HG02970 (cell line): ENCODE results near the gene NRP1.

Experiments used
- ATAC-seq: cut with Tn5 transposase; IDR thresholded peaks from one replicate; pipeline ENCODE4 v1.9.1; 2021; ENCODE audit warnings: mild to moderate bottlenecking, moderate library complexity, moderate number of reproducible peaks; ENCODE audit not compliant: unreplicated experiment, low FRiP score

Gene NRP1

DNA sequence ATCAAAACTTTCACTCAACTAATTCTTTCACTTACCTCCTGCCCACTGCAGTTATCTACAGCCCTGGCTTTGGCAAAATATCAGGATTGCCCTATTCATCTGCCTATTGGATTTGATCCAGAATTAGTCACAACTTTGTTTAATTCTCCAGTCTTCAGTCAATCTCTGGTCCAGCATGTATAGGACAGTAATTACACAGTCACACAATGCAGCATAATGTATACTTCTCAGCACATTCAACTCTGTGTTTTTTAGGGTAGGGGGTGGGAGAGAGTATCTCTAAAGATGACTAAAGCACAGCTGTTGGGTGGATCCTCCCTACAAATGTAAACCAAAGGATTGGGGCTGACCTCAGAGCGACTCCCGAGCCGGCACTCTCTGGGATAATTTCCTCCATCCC lies 17.7 kb upstream of the NRP1 start:
- no peak for ATAC-seq

- no peak for ATAC-seq
Observed at GRCh38 chr10:33350041-33350440, 15.6 kb upstream of the NRP1 start.

DNA sequence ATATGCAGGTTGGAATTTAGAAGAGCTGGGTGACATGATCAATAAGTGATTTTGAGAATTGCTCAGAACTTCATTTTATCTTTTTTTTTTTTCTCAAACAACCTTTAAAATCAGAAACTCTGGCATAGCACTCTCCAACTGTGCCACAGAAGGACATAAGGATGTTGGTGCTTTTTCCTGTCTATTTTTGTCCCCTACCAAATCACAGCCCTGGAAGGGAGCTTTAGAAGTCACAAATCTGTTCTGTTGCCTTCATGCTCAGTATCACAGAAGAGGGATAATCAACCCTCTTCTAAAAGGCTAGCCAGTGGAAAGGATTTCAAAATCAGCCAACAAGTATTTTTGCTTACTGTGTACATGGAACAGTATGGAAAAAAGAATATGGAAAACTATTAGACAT lies 14.8 kb upstream of the NRP1 start:
- no peak for ATAC-seq

GRCh38 chr10:33347211-33347610 lies 12.7 kb upstream of the NRP1 start:
- no peak for ATAC-seq

- ATAC-seq = no peak
Observed at GRCh38 chr10:33345236-33345635, 10.8 kb upstream of the NRP1 start.

GRCh38 chr10:33344676-33345075 lies 10.2 kb upstream of the NRP1 start:
- ATAC-seq = no peak

GRCh38 chr10:33341637-33342036 lies 7.2 kb upstream of the NRP1 start:
- ATAC-seq = no peak

- no peak for ATAC-seq
Observed at GRCh38 chr10:33337326-33337957, 3.0 kb upstream of the NRP1 start.

DNA sequence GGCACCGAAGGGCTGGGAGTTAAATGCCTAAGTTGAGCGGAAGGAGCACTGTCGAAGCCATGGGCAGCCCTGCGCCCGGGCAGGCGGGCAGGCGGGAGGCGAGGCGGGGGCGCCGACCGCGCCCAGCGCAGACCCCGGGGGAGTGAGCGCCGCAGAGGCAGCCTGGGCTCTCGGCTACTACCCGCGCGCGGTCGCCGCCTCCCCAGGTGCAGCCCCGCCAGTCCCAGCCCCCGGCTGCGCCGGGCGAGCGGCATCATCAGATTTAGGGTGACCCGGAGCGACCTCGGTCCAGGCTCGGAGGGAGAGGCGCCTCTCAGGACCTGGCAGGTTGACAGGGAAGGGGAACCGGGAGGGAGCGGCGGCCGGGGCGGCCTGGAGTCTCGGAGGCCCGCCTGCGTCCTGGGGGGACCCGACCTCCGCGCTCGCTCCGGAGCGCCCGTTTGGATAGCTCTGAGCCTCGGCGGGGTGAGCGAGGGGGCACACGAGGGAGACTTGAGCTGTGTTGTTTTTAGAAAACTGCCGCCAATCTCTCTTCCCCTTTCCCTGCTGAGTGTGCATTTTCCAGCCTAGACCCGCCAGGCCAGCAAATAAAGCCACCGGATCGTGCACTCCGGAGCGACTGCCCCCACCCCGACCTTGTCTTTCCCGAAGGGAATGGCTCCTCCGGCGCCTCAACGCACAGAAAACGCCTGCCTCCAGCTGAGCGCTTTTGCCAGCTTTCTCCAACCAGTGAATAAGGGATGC lies 2.3 kb upstream of the NRP1 start:
- ATAC-seq = no peak

- ATAC-seq = no peak
Observed at GRCh38 chr10:33335801-33336581, 1.5 kb upstream of the NRP1 start.

GRCh38 chr10:33335551-33335800 lies 1.0 kb upstream of the NRP1 start:
- no peak for ATAC-seq

DNA sequence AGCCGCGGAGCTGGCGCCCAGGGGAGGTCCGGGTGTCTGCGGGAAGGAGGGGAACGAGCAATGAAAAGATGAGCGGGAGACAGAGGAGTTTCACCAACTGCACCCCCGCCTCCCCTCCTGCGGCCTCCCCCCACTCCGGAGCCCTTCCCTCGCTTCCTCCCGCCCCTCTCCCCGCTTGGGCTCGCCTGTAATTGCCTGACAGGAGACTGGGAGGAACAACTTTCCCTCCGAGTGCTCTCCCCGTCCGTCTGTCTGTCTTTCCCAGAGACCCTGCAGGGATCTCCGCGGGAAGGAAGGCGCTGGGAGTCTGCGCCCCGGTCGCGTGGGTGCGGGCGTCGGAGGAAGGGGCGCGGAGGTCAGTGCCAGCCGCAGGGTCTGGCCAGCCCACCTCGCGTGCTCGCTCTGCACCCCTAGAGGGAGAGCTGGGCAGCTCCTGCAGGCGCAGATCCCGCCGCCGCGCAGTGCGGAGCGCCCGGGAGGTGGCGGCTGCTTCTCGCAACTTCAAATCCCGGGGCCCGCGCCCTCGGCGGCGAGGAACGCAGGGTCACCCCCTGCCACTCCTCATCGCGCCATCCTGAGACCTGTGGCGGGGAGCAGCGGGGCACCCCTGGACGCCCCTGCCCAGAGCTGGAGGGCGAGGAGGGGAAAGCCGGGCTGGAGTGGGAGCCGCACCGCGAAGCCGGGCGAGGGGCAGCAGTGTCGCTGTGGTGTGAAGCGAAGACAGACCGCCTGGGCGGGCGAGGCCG lies 511 bp upstream of the NRP1 start:
- no peak for ATAC-seq

GRCh38 chr10:33333260-33334101 lies 986 bp downstream of the NRP1 start:
- no peak for ATAC-seq

DNA sequence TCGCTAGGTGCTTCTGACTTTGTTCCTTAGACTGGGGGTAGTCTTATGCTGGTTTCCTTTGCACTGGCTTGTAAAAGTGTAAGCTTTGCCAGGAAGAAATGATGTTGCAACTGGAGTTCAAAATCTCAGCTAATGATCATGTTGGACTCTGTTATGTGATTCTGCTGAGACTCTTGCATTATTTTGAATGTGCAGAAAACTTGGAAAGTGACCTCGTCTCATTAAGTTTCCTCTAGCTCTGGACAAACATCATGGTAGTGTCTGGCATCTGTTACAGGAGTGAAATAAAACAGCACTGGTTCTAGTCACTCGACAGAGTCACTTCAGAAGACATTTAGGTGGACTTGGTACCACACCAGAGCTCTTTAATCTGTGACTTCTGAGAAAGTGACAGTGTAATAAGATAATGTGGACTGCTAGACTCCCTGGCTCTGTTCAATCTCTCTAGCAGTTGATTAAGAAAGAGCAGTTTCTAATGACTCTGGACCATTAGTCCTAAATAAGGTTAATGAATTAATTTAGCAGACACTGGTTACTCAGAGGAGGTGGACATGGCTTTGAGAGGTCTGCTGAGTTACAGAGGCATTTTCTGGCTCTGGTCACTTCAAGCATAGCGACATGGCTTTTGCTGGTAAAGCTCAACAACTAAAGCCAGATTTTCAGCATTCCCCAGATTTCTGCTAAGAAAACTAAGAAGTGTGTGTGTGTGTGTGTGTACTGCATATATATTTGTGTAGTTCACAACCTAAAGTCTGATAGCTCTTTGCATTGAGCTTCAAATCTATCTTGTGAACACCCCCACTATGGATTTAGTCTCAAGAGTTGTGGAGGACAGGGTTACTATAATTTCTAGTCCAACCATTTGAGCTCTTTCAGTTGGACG lies 2.0 kb downstream of the NRP1 start:
- ATAC-seq = no peak

DNA sequence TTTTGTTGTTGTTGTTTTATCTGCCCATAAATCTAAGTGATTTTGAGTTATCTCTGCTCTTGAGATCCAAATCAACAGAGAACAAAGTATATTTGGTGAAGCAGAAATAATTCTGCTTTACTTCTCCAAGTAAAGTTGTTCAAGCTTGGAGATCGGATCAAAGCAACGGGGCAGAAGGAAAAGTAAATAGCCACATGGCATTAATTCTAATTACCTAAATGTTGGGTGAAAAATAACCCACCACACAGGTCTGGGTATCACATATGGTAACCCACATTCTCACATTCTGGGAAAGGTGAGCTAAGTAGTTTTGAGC lies 3.1 kb downstream of the NRP1 start:
- no peak for ATAC-seq

DNA sequence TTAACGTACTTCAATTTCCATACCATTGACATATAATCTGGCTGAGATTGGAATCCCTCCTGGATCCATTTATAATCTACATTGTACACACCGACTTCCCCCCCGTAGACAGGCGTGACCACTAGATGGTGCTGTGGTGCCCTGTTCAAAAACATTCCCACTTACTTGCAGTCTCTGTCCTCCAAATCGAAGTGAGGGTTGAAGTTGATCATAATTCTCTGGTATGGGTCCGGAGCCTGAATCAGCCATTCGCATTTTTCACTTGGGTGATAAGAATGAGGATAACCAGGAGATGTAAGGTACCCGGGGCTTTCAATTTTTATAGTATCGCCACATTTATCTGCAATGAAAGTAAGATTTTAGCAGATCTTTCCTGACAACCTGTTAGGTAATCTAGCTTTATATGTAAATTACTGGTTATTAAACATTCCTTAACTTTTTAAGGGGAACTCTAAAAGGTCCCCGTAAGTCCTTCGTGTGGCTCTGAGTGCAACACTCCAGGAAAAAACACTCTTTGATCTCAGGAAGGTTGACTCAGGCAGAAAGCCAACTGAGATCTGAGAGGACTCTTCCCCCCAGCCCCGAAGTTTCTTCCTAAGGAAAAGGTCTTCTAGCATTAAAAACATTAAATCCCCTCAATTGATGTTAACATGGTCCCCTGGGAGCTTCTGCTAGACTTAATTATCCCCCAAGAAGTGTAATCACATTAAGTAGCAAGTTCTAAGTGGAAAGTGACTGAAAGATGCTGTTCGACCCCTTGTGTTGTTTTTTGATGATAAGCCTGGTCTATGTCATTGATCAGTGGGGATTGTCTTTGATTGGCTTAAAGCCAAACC lies 3.7 kb downstream of the NRP1 start:
- no peak for ATAC-seq

DNA sequence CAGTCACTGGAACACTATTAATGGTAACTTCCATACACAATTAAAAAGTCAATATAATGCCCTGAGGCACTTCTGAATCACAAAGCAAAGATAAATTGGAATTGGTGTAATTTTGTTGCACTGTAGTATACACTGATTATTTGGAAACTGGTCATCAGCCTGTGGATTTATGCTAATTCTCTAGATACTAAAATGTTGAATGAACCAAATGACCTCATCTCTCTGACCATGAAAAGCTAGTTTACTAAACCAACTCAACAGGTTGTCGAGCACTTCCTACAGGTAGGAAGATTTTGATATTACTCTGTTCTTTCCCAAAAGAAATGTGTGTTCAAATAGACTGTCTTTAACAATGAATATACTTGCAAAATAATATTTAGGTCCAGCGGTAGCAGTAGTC lies 5.3 kb downstream of the NRP1 start:
- ATAC-seq = no peak

GRCh38 chr10:33328253-33328652 lies 6.2 kb downstream of the NRP1 start:
- ATAC-seq = no peak

DNA sequence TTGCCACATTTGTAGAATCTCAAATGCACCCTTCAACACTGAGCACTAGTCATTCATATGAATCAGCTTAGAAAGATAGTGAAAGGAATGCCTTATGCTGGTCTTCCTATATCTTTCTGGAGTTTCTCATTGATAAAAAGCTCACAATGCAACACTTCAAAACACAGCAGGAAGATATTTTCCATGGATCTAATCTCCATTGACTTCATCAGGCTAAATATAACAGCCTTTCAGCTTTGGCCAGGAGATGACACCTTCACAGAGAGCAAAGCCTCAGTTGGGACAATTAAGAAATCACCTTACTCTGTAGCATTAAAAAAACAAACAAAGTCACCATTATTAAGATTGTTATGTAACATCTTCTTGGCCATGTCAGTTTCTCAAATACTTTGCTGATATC lies 6.7 kb downstream of the NRP1 start:
- no peak for ATAC-seq
